Measurements from ENCODE around the gene WDSUB1. TPM values are rescaled to one million over a fixed set of nuclear protein-coding genes. Genes with fewer than 3 reads are reported as not detected.

The WDSUB1 gene
- total RNA-seq, 1 experiment from 2014 or later: 7.7 TPM

GRCh38 chr2:159298967-159299366, 12.5 kb upstream of the WDSUB1 start:
- no peak for DNase-seq (ENCODE audit: low read depth, low spot score)
- Histone ChIP-seq H3K27me3 (ENCODE audit: control insufficient read depth, insufficient read depth, low read length) (no peaks in the 10 kb centered on the region), H3K36me3 (ENCODE audit: control insufficient read depth, insufficient read depth, low read length) (no peaks in the 10 kb centered on the region), H3K9me3 (ENCODE audit: control insufficient read depth, insufficient read depth, low read depth, low read length) (no peaks in the 10 kb centered on the region), H3K4me1 (ENCODE audit: control insufficient read depth, insufficient read depth, low read length) (no peaks in the 10 kb centered on the region), H3K27ac (ENCODE audit: low read length) (no peak overlapping the region), H3K4me3 (ENCODE audit: low read depth in 2 of 2, low read length in 2 of 2) (no peak overlapping the region)
- ChIA-PET CTCF (no interaction called here), POLR2A (no interaction called here)
- TF ChIP-seq REST (IDR thresholded peaks at IDR 0.05; ENCODE audit: insufficient read depth in 1 of 2, low read depth in 2 of 2, low read length in 1 of 2) (no peak), SIN3A (IDR thresholded peaks at IDR 0.05; ENCODE audit: borderline replicate concordance, insufficient read depth, low read depth, low read length) (no peak), POLR2AphosphoS5 (IDR thresholded peaks at IDR 0.05; ENCODE audit: low read depth, low read length) (no peak), TCF7L2 (IDR thresholded peaks at IDR 0.05; ENCODE audit: low read depth, low read length) (no peak), CTCF (IDR thresholded peaks at IDR 0.05) (no peak)
- ATAC-seq: no peak
- in situ Hi-C loops (cut with HindIII; ENCODE audit: low pct_unique_long_range_greater_than_20kb, low sequenced_read_pairs): no loop called here
- BruUV-seq (replicated peaks): no TSS peak
- intact Hi-C loops (cut with micrococcal nuclease; ENCODE audit: unreplicated experiment): no loop called here

- TF ChIP-seq TCF7L2 (IDR thresholded peaks at IDR 0.05; ENCODE audit: low read depth, low read length) (no peak), SIN3A (IDR thresholded peaks at IDR 0.05; ENCODE audit: borderline replicate concordance, insufficient read depth, low read depth, low read length) (no peak), POLR2AphosphoS5 (IDR thresholded peaks at IDR 0.05; ENCODE audit: low read depth, low read length) (no peak), CTCF (IDR thresholded peaks at IDR 0.05) (no peak), REST (IDR thresholded peaks at IDR 0.05; ENCODE audit: insufficient read depth in 1 of 2, low read depth in 2 of 2, low read length in 1 of 2) (no peak)
- intact Hi-C loops (cut with micrococcal nuclease; ENCODE audit: unreplicated experiment): no loop called here
- no peak overlapping the region for H3K27ac ChIP-seq (ENCODE audit: low read length)
- ChIA-PET POLR2A (no interaction called here), CTCF (no interaction called here)
- DNase-seq (ENCODE audit: low read depth, low spot score): no peak
- in situ Hi-C loops (cut with HindIII; ENCODE audit: low pct_unique_long_range_greater_than_20kb, low sequenced_read_pairs): no loop called here
- no peak overlapping the region for H3K4me3 ChIP-seq (ENCODE audit: low read depth in 2 of 2, low read length in 2 of 2)
- H3K27me3 ChIP-seq (ENCODE audit: control insufficient read depth, insufficient read depth, low read length): no peaks in the 10 kb centered on the region
- no peaks in the 10 kb centered on the region for H3K4me1 ChIP-seq (ENCODE audit: control insufficient read depth, insufficient read depth, low read length)
- H3K36me3 ChIP-seq (ENCODE audit: control insufficient read depth, insufficient read depth, low read length): no peaks in the 10 kb centered on the region
- no peak for ATAC-seq
- H3K9me3 ChIP-seq (ENCODE audit: control insufficient read depth, insufficient read depth, low read depth, low read length): no peaks in the 10 kb centered on the region
- no TSS peak for BruUV-seq (replicated peaks)
Measured at GRCh38 chr2:159297042-159297707, 10.7 kb upstream of the WDSUB1 start.
